ENCODE results near the gene FRMD3. TPM values are rescaled to one million over a fixed set of nuclear protein-coding genes. Genes with fewer than 3 reads are reported as not detected.

The FRMD3 gene
- total RNA-seq, 4 donors from 2014 or later = 6.1 to 47.1 (median 11.5) TPM

- no peak for DNase-seq (ENCODE audit: low spot score)
- no peak for ATAC-seq (ENCODE audit: low FRiP score)
Measured at GRCh38 chr9:83570359-83570758, 32.2 kb upstream of the FRMD3 start.

GRCh38 chr9:83569326-83569725 is 31.1 kb upstream of the FRMD3 start:
- no peak for TF ChIP-seq CTCF (IDR thresholded peaks at IDR 0.05)
- no peak for DNase-seq (ENCODE audit: low spot score)
- ATAC-seq (ENCODE audit: low FRiP score) = no peak

More at GRCh38 chr9:83570359-83570758, 32.2 kb upstream of the FRMD3 start:
- no peak for TF ChIP-seq CTCF (IDR thresholded peaks at IDR 0.05)

- no peak for ATAC-seq (ENCODE audit: low FRiP score)
- no peak for DNase-seq (ENCODE audit: low spot score)
- TF ChIP-seq CTCF (IDR thresholded peaks at IDR 0.05) = no peak
Measured at GRCh38 chr9:83563360-83563759, 25.2 kb upstream of the FRMD3 start.

- ATAC-seq (ENCODE audit: low FRiP score) (no peak), DNase-seq (ENCODE audit: low spot score) (no peak)
- TF ChIP-seq CTCF (IDR thresholded peaks at IDR 0.05) = no peak
Measured at GRCh38 chr9:83560169-83560826, 22.1 kb upstream of the FRMD3 start.

- no peak for TF ChIP-seq CTCF (IDR thresholded peaks at IDR 0.05)
- no peak for DNase-seq (ENCODE audit: low spot score)
- ATAC-seq (ENCODE audit: low FRiP score) = no peak
Measured at GRCh38 chr9:83557771-83558170, 19.6 kb upstream of the FRMD3 start.

- DNase-seq (ENCODE audit: low spot score) = no peak
- no peak for ATAC-seq (ENCODE audit: low FRiP score)
- TF ChIP-seq CTCF (IDR thresholded peaks at IDR 0.05) = no peak
Measured at GRCh38 chr9:83557317-83557716, 19.1 kb upstream of the FRMD3 start.

GRCh38 chr9:83554278-83554677 is 16.1 kb upstream of the FRMD3 start:
- no peak for ATAC-seq (ENCODE audit: low FRiP score)
- TF ChIP-seq CTCF (IDR thresholded peaks at IDR 0.05) = no peak

More at GRCh38 chr9:83554278-83554677, 16.1 kb upstream of the FRMD3 start:
- no peak for DNase-seq (ENCODE audit: low spot score)

Measured in omental fat pad (tissue), 4 donors.